Measurements from ENCODE around the gene SPTBN5. TPM values are rescaled to one million over a fixed set of nuclear protein-coding genes. Genes with fewer than 3 reads are reported as not detected.

SPTBN5 gene
- total RNA-seq, 1 experiment from 2014 or later, result 2.1 TPM

DNA sequence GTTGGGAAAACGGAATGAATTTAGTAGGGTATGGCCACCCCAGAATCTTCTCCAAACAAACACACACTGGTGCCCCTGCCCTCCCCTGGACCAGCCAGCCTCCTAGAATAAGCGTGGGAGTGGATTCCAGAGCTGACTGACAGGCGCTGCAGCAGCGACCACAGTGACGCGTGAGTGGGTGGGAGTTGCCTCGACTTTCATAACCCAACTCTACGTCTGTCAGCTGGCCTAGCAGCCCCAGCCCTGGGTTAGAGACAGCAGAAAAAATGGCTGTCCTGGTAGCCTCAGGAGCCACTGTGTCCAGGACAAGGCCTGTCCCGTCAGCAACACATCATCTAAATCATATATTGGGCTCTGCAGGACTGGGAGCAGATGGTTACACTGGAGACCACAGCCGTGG, 45.2 kb downstream of the SPTBN5 start:
- TF ChIP-seq, protein P1, sequence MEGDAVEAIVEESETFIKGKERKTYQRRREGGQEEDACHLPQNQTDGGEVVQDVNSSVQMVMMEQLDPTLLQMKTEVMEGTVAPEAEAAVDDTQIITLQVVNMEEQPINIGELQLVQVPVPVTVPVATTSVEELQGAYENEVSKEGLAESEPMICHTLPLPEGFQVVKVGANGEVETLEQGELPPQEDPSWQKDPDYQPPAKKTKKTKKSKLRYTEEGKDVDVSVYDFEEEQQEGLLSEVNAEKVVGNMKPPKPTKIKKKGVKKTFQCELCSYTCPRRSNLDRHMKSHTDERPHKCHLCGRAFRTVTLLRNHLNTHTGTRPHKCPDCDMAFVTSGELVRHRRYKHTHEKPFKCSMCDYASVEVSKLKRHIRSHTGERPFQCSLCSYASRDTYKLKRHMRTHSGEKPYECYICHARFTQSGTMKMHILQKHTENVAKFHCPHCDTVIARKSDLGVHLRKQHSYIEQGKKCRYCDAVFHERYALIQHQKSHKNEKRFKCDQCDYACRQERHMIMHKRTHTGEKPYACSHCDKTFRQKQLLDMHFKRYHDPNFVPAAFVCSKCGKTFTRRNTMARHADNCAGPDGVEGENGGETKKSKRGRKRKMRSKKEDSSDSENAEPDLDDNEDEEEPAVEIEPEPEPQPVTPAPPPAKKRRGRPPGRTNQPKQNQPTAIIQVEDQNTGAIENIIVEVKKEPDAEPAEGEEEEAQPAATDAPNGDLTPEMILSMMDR (IDR thresholded peaks at IDR 0.05), result no peak
- TF ChIP-seq, protein P2, sequence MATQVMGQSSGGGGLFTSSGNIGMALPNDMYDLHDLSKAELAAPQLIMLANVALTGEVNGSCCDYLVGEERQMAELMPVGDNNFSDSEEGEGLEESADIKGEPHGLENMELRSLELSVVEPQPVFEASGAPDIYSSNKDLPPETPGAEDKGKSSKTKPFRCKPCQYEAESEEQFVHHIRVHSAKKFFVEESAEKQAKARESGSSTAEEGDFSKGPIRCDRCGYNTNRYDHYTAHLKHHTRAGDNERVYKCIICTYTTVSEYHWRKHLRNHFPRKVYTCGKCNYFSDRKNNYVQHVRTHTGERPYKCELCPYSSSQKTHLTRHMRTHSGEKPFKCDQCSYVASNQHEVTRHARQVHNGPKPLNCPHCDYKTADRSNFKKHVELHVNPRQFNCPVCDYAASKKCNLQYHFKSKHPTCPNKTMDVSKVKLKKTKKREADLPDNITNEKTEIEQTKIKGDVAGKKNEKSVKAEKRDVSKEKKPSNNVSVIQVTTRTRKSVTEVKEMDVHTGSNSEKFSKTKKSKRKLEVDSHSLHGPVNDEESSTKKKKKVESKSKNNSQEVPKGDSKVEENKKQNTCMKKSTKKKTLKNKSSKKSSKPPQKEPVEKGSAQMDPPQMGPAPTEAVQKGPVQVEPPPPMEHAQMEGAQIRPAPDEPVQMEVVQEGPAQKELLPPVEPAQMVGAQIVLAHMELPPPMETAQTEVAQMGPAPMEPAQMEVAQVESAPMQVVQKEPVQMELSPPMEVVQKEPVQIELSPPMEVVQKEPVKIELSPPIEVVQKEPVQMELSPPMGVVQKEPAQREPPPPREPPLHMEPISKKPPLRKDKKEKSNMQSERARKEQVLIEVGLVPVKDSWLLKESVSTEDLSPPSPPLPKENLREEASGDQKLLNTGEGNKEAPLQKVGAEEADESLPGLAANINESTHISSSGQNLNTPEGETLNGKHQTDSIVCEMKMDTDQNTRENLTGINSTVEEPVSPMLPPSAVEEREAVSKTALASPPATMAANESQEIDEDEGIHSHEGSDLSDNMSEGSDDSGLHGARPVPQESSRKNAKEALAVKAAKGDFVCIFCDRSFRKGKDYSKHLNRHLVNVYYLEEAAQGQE (IDR thresholded peaks at IDR 0.05; ENCODE audit: insufficient read depth in 1 of 2, low read depth in 2 of 2, low read length in 1 of 2), result no peak
- TF ChIP-seq POLR2AphosphoS5 (IDR thresholded peaks at IDR 0.05; ENCODE audit: low read depth, low read length) (no peak), TCF7L2 (IDR thresholded peaks at IDR 0.05; ENCODE audit: low read depth, low read length) (no peak), SIN3A (IDR thresholded peaks at IDR 0.05; ENCODE audit: borderline replicate concordance, insufficient read depth, low read depth, low read length) (no peak)
- no peak overlapping the region for H3K4me3 ChIP-seq (ENCODE audit: low read depth in 2 of 2, low read length in 2 of 2)
- BruUV-seq (replicated peaks), result no TSS peak
- intact Hi-C loops (cut with micrococcal nuclease; ENCODE audit: unreplicated experiment), result no loop called here
- no peaks in the 10 kb centered on the region for H3K27me3 ChIP-seq (ENCODE audit: control insufficient read depth, insufficient read depth, low read length)
- ChIA-PET POLR2A (no interaction called here), CTCF (no interaction called here)
- no peaks in the 10 kb centered on the region for H3K36me3 ChIP-seq (ENCODE audit: control insufficient read depth, insufficient read depth, low read length)
- in situ Hi-C loops (cut with HindIII; ENCODE audit: low pct_unique_long_range_greater_than_20kb, low sequenced_read_pairs), result no loop called here
- DNase-seq (ENCODE audit: low read depth, low spot score), result no peak
- no peaks in the 10 kb centered on the region for H3K9me3 ChIP-seq (ENCODE audit: control insufficient read depth, insufficient read depth, low read depth, low read length)
- no peak overlapping the region for H3K27ac ChIP-seq (ENCODE audit: low read length)
- no peaks in the 10 kb centered on the region for H3K4me1 ChIP-seq (ENCODE audit: control insufficient read depth, insufficient read depth, low read length)
- ATAC-seq, result no peak

DNA sequence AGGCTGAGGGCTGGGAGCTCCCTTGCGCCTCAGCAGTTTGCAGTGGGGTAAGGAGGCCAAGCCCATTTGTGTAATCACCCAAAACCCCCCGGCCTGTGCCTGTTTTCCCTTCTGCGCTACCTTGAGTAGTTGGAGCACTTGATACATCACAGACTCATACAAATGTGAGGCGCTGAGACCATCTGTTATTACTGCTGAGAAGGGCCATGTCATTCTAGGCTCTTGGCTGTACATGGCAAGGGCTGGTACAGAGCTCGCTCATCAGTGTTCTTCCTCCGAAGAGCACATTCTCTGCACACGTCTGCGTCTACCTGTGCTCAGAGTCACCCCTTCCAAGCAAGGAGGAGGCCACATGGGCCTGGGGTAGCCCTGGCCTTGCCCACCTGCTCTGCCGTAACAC, 45.9 kb downstream of the SPTBN5 start:
- no peak overlapping the region for H3K27ac ChIP-seq (ENCODE audit: low read length)
- no peaks in the 10 kb centered on the region for H3K4me1 ChIP-seq (ENCODE audit: control insufficient read depth, insufficient read depth, low read length)
- TF ChIP-seq, protein P1 (IDR thresholded peaks at IDR 0.05), result no peak
- TF ChIP-seq, protein P2 (IDR thresholded peaks at IDR 0.05; ENCODE audit: insufficient read depth in 1 of 2, low read depth in 2 of 2, low read length in 1 of 2), result no peak
- TF ChIP-seq TCF7L2 (IDR thresholded peaks at IDR 0.05; ENCODE audit: low read depth, low read length) (no peak), SIN3A (IDR thresholded peaks at IDR 0.05; ENCODE audit: borderline replicate concordance, insufficient read depth, low read depth, low read length) (no peak), POLR2AphosphoS5 (IDR thresholded peaks at IDR 0.05; ENCODE audit: low read depth, low read length) (no peak)
- no peaks in the 10 kb centered on the region for H3K36me3 ChIP-seq (ENCODE audit: control insufficient read depth, insufficient read depth, low read length)
- no TSS peak for BruUV-seq (replicated peaks)
- no peaks in the 10 kb centered on the region for H3K9me3 ChIP-seq (ENCODE audit: control insufficient read depth, insufficient read depth, low read depth, low read length)
- in situ Hi-C loops (cut with HindIII; ENCODE audit: low pct_unique_long_range_greater_than_20kb, low sequenced_read_pairs), result no loop called here
- DNase-seq (ENCODE audit: low read depth, low spot score) (no peak), ATAC-seq (no peak)
- intact Hi-C loops (cut with micrococcal nuclease; ENCODE audit: unreplicated experiment), result no loop called here
- no peak overlapping the region for H3K4me3 ChIP-seq (ENCODE audit: low read depth in 2 of 2, low read length in 2 of 2)
- POLR2A ChIA-PET, result no interaction called here
- CTCF ChIA-PET, result no interaction called here
- no peaks in the 10 kb centered on the region for H3K27me3 ChIP-seq (ENCODE audit: control insufficient read depth, insufficient read depth, low read length)
